ENCODE data around the gene EFTUD2. TPM values are rescaled to one million over a fixed set of nuclear protein-coding genes. Genes with fewer than 3 reads are reported as not detected.

EFTUD2 gene
- total RNA-seq, 1 donor = 72.7 TPM

DNA sequence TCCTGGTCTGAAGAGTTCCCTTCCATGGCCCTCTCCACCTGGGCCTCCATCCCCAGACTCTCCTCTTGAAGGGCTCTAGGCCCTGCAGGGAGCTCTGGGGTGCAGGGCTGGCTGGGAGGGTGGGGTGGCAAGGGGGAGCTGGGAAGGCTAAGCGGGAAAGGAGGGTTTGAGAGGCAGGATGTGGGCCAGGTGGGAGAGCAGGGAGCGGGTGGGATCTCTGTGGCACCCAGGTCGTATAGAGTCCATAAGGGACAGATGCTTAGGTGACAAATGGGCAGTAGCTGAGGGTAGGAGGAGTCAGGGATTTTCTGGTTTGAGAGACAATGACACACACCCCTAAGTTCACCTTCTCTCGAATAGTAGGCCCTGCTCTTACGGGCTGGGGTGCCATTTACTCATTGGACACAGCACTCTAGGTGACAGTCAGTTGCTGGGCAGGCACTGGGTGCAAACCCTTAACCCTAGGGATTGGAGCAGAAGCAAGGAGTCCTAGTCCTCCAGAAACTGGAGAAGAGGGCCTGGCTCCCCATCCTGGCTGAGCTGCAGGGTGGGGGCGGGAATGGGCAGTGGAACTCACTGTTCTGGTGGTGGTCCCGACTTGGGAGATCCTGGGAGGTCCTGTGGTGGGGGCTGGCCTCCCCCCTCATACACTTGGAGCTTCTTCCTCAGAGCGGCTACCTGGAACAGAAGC lies 33.0 kb upstream of the EFTUD2 start:
- no peak overlapping the region for H3K4me3 ChIP-seq (ENCODE audit: insufficient read depth, low read length)
- no peaks in the 10 kb centered on the region for H3K27me3 ChIP-seq (ENCODE audit: insufficient read depth, low read length)
- H3K4me2 ChIP-seq (ENCODE audit: insufficient read depth, low read length) = no peak overlapping the region
- TF ChIP-seq, protein P1, sequence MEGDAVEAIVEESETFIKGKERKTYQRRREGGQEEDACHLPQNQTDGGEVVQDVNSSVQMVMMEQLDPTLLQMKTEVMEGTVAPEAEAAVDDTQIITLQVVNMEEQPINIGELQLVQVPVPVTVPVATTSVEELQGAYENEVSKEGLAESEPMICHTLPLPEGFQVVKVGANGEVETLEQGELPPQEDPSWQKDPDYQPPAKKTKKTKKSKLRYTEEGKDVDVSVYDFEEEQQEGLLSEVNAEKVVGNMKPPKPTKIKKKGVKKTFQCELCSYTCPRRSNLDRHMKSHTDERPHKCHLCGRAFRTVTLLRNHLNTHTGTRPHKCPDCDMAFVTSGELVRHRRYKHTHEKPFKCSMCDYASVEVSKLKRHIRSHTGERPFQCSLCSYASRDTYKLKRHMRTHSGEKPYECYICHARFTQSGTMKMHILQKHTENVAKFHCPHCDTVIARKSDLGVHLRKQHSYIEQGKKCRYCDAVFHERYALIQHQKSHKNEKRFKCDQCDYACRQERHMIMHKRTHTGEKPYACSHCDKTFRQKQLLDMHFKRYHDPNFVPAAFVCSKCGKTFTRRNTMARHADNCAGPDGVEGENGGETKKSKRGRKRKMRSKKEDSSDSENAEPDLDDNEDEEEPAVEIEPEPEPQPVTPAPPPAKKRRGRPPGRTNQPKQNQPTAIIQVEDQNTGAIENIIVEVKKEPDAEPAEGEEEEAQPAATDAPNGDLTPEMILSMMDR (IDR thresholded peaks at IDR 0.05; ENCODE audit: extremely low read depth, low read depth, low read length) = no peak
- H3K4me1 ChIP-seq (ENCODE audit: insufficient read depth, low read length) = no peaks in the 10 kb centered on the region
- peaks cover 49% of the 10 kb centered on the region for H3K36me3 ChIP-seq (ENCODE audit: insufficient read depth, low read length)
- peaks cover 16% of the 10 kb centered on the region for H3K79me2 ChIP-seq (ENCODE audit: insufficient read depth, low read length)
- no peaks in the 10 kb centered on the region for H4K20me1 ChIP-seq (ENCODE audit: insufficient read depth, low read length)
- DNase-seq (ENCODE audit: insufficient read length, low spot score, missing footprints) = peak; percentile 62
- no peaks in the 10 kb centered on the region for H3K9me3 ChIP-seq (ENCODE audit: low read depth, low read length)
- no peak overlapping the region for H2AFZ ChIP-seq (ENCODE audit: low read length)
- no peak overlapping the region for H3K27ac ChIP-seq (ENCODE audit: low read depth, low read length)

GRCh38 chr17:44931376-44931775 lies 32.1 kb upstream of the EFTUD2 start:
- peaks cover 57% of the 10 kb centered on the region for H3K36me3 ChIP-seq (ENCODE audit: insufficient read depth, low read length)
- TF ChIP-seq, protein P1 (IDR thresholded peaks at IDR 0.05; ENCODE audit: extremely low read depth, low read depth, low read length) = no peak
- no peak overlapping the region for H3K27ac ChIP-seq (ENCODE audit: low read depth, low read length)
- H3K9me3 ChIP-seq (ENCODE audit: low read depth, low read length) = no peaks in the 10 kb centered on the region
- peaks cover 10% of the 10 kb centered on the region for H3K79me2 ChIP-seq (ENCODE audit: insufficient read depth, low read length)
- DNase-seq (ENCODE audit: insufficient read length, low spot score, missing footprints) = peak; percentile 75
- no peak overlapping the region for H3K4me3 ChIP-seq (ENCODE audit: insufficient read depth, low read length)
- H4K20me1 ChIP-seq (ENCODE audit: insufficient read depth, low read length) = no peaks in the 10 kb centered on the region
- H3K4me1 ChIP-seq (ENCODE audit: insufficient read depth, low read length) = no peaks in the 10 kb centered on the region
- no peaks in the 10 kb centered on the region for H3K27me3 ChIP-seq (ENCODE audit: insufficient read depth, low read length)
- H2AFZ ChIP-seq (ENCODE audit: low read length) = no peak overlapping the region
- H3K4me2 ChIP-seq (ENCODE audit: insufficient read depth, low read length) = no peak overlapping the region

DNA sequence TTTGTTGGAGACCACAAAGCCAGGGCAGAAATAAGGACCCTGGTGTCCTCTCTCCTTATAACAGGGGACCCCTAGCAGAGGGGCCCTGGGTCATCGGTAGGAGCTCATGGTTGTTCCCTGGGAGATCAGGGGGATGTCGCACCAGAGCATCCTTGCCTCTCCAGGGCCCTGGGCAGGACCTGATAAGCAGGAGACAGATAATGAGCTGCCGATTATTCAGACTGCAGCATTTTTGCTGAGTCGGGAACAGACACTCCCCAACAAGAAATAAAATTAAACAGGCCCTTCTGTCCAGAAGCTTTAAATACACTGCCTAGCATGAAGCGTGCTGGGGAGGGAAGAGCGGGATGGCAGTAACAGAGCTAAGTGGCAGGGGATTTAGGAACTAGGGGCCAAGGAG lies 31.4 kb upstream of the EFTUD2 start:
- Histone ChIP-seq H3K36me3 (ENCODE audit: insufficient read depth, low read length) (peaks cover 54% of the 10 kb centered on the region), H3K4me2 (ENCODE audit: insufficient read depth, low read length) (no peak overlapping the region), H3K9me3 (ENCODE audit: low read depth, low read length) (no peaks in the 10 kb centered on the region), H3K79me2 (ENCODE audit: insufficient read depth, low read length) (peaks cover 4% of the 10 kb centered on the region), H2AFZ (ENCODE audit: low read length) (no peak overlapping the region), H3K4me1 (ENCODE audit: insufficient read depth, low read length) (no peaks in the 10 kb centered on the region), H4K20me1 (ENCODE audit: insufficient read depth, low read length) (no peaks in the 10 kb centered on the region), H3K27me3 (ENCODE audit: insufficient read depth, low read length) (no peaks in the 10 kb centered on the region), H3K27ac (ENCODE audit: low read depth, low read length) (no peak overlapping the region), H3K4me3 (ENCODE audit: insufficient read depth, low read length) (no peak overlapping the region)
- peak; percentile 25 for DNase-seq (ENCODE audit: insufficient read length, low spot score, missing footprints)
- TF ChIP-seq, protein P1 (IDR thresholded peaks at IDR 0.05; ENCODE audit: extremely low read depth, low read depth, low read length) = no peak

DNA sequence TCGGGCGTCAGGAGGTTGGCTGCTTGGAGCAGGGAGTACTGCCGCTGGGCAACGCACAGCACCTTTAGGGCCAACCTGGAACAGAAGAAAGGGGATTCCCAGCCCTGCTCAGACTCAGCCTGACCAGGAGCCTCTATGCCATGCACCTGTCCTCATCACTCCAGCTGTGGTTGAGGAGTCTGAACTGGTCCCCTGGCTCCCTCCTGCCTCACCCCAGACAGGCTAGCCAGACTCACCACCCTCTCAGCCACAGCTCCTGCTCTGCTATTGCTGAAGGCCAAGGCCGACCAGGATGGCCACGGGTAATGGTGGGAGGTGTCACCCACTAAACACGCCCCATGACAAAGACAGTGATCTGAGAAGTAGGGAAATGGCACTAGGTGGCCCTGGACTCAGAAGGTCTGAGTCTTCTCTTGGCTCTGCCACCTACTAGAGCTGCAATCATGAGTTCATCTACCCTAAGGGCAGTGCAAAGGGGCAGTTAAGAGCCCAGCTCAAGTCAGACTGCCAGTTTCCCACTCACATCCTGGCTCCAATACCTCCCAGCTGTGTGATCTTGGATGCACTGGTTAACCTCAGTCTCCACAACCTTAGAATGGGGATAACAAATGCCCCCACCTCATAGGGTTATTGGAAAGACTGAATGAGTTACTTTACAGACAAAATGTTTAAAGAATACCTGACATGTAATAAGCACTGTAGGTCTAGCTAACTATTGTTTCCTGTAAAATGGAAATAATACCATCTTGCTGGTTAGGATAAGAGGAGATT lies 29.9 kb upstream of the EFTUD2 start:
- no peak overlapping the region for H3K27ac ChIP-seq (ENCODE audit: low read depth, low read length)
- H3K79me2 ChIP-seq (ENCODE audit: insufficient read depth, low read length) = no peaks in the 10 kb centered on the region
- no peak overlapping the region for H2AFZ ChIP-seq (ENCODE audit: low read length)
- H3K4me1 ChIP-seq (ENCODE audit: insufficient read depth, low read length) = no peaks in the 10 kb centered on the region
- peak; percentile 73 for DNase-seq (ENCODE audit: insufficient read length, low spot score, missing footprints)
- no peaks in the 10 kb centered on the region for H3K27me3 ChIP-seq (ENCODE audit: insufficient read depth, low read length)
- no peak overlapping the region for H3K4me2 ChIP-seq (ENCODE audit: insufficient read depth, low read length)
- H3K4me3 ChIP-seq (ENCODE audit: insufficient read depth, low read length) = no peak overlapping the region
- H3K36me3 ChIP-seq (ENCODE audit: insufficient read depth, low read length) = peaks cover 49% of the 10 kb centered on the region
- TF ChIP-seq, protein P1 (IDR thresholded peaks at IDR 0.05; ENCODE audit: extremely low read depth, low read depth, low read length) = no peak
- H3K9me3 ChIP-seq (ENCODE audit: low read depth, low read length) = no peaks in the 10 kb centered on the region
- H4K20me1 ChIP-seq (ENCODE audit: insufficient read depth, low read length) = no peaks in the 10 kb centered on the region
